ENCODE results near the gene CTTNBP2.

CTTNBP2 gene

DNA sequence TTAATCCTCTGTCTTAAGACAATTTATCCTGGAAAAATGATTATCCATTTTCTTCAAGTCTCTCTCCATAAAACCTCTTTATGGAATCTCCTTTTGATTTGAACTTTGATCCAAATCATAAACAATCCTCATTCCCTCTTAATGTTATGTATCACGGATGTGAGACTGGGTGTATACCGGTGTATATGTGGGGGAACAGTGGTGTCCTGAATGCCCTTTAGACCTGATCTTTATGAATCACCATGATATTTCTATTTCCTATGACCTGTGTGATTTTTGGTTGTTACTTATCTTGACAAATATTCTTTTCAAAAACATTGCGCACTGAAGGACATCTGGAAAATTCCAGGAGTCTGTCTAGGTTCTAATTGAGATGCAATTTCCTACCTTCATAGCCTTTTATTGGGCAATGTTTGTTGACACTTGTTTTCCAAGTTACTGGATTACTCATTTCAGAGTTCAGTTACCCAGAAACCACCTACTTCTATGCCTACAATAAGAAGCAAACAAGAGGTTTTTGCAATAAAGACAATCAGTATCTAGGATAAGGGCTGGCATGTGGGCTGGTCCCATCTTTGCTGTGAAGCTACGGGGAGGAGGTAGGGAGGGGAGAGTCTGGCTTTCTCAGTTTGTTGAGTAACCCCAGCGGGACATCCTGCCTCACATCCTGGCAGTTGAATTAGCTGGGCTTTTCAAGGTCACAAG, 190.4 kb downstream of the CTTNBP2 start:
- FAIRE-seq, result peak; percentile 70

DNA sequence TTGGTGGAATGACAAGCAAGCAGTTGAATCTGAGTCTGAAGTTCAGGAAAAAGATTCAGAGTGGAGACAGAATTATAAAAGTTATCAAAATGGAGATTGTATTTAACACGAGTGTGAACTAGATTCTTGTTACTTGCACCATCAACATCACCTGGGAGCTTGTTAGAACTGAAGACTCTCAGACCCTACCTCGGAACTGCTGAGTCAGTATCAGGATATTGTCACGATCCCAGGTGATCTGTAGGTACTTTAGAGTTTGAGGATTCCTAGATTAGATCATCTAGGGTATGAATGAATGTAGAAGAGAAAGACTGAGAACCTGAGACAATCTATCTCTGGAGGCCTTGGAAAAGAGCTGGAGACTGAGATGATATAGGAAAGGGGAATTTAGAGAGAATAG, 194.1 kb downstream of the CTTNBP2 start:
- FAIRE-seq, result no peak

DNA sequence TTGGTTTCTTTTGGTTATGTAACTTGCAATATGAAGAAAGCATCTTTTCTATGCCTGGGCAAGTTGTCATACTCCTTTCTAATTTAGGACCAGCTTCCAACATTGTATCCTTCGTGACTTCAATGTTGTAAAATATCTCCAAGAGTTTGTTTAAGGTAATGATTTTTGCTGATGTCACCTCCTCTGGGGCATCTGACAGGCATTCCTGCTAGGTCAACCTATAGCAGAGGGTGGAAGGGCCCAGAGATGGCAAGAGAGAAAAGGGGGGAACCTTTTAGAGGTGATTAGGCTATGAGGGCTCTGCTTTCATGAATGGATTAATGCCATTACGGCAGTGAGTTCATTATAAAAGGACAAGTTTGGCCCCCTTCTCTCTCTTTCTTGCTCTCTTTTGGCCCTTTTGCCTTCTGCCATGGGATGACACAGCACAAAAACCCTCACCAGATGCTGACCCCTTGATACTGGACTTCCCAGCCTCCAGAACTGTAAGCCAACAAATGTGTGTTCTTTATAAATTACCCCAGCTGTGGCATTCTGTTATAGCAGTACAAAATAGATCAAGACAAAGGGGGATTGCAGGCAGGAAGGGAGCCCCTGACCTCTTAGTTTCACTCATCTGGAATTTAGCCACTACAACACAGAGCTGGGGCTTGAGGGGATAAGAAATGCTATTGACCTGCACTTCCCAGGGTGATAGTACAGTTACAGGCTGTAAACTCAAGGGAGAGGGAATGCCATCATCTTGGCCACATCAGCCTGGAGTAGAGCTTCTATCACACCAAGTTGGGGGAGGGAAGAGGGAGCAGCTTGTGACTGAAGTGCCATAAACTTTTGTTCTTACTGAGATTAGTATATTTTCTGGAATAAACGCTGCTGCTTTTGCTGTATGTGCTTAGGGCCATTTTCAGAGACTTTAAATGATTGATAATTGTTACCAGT, 197.5 kb downstream of the CTTNBP2 start:
- FAIRE-seq, result no peak

DNA sequence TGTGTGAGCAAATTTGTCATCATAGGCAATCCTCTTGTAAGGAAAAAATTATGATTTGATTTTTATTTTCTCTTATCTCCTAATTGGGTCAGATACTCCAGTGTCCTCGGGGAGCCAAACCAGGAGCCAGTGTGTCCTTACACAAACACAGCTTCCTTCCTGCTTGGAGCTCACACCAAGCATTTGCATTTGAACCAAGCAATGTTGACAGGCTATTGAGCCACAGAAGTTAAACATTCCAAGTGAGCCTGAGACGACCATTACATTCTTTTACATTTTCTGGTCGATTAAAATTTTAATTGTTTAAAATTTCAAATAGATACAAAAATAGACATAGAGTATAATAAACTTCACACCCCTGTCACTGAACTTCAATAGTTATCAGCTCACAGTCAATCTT, 198.6 kb downstream of the CTTNBP2 start:
- FAIRE-seq, result no peak

DNA sequence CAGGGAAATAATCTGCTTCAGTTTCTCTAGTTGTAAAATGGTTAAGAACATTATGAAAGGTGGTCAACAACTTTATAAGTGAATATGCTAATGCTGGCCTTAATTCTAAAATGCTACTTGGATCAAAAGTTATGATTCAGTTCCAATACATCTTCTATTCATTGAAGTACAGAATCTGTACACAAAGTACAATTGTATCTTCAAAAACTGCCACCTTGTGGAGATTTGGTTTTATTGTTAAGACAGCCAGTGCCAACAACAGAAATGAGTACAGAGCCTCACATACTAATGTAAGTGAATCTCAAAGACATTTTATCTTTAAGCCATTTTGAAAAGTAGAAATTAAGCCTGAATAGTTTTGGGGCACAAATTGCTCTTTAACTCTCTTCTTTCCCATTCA, 199.4 kb downstream of the CTTNBP2 start:
- FAIRE-seq, result peak; percentile 21

DNA sequence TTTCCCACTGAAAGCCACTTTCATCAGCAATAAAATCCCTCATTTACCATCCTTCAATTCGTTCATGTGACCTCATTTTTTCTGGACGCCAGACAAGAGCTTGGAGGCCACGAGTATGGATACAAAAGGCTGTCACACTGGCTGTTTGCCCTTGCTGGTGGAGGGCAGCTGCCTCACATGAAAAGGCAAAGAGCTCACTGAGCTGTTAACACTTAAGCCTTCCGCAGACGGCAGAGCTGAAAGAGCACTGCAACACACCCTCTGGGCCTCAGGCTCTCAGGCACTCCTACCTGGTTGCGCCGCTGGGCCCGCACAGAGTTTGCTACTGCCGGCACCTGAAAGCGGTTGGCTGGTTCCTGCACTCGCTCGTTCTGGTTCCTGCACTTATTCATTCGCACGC, 199.9 kb downstream of the CTTNBP2 start:
- FAIRE-seq, result no peak

DNA sequence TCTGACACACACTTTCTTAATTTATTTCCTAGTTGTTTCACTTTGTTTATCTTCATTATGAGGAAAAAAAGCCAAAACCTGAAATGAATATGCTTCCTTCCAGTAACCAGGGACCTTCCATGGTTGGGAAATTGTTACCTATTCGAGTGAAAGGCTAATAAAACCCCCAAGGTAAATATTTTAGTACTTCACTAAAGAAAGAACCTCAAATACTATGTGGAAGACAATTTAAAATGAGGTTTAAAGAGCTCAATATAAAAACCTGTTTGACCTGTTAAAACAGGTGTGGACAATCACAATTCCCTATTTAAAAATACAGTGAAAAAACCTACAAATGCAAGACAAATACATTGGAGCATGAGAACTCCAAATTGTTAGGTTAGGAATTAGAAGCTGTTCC, 200.8 kb downstream of the CTTNBP2 start:
- FAIRE-seq, result no peak

DNA sequence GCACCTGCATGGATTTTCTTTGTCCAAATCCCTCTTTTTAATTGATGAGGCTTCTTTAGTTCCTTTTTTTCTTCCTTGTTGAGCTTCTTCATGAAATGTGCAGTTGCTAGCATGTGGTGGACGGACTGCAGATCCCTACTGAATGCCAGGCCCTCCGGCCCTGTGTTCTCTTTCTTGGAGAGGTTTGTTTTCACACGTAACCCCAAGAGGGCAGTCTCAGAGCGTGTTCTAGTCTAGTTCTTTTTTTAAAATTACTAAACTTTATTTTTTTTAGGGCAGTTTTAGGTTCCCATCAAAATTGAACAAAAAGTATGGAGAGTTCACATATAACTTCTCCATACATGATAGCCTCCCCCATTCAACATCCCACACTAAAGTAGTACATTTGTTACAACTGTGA, 203.4 kb downstream of the CTTNBP2 start:
- no peak for FAIRE-seq

DNA sequence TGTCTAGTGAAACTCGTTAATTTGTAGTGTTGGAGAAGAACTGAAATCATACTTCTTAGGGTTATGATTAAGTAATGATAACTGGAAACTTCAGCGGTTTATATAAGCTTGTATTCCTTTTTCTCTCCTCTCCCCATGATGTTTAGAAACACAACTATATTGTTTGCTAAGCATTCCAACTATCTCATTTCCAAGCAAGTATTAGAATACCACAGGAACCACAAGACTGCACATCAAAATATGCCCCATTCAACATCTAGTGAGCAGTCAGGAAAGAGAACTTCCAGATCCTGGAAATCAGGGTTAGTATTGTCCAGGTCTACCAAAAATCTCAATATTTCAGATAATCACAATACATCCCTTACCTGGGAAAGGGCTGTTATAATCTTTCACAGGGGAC, 205.8 kb downstream of the CTTNBP2 start:
- no peak for FAIRE-seq

DNA sequence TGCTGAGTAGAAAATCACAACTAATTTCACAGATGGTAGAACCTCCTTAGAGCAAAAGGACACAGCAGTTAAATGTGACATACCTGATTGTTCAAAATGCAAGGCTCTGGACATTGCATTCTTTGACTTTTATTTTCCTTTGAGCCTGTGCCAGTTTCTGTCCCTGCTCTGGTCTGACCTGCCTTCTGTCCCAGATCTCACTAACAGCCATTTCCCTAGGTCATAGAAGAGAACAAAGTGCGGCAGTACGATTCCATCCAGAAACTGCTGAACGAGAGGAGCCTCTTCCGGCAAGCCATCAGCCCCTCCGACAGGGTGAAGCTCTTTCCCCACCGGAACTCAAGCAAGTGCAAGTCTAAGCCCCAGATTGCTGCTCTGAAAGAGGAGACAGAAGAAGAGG, 206.6 kb downstream of the CTTNBP2 start:
- FAIRE-seq, result no peak

DNA sequence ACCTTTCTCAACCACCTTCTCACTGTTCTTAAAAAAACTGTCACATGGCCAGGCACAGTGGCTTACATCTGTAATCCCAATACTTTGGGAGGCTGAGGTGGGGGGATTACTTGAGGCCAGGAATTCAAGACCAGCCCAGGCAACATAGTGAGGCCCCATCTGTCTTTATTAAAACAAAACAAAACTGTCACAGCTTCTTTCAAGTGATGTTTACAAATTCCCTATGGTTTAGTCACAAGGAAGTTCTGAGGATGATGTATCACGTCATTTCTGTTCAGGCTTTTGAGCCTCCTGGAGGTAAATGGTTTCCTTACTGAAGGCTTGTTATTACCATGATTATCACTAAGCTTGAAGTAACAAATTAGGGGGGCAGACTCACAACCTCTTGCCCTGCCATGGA, 207.2 kb downstream of the CTTNBP2 start:
- FAIRE-seq, result no peak

DNA sequence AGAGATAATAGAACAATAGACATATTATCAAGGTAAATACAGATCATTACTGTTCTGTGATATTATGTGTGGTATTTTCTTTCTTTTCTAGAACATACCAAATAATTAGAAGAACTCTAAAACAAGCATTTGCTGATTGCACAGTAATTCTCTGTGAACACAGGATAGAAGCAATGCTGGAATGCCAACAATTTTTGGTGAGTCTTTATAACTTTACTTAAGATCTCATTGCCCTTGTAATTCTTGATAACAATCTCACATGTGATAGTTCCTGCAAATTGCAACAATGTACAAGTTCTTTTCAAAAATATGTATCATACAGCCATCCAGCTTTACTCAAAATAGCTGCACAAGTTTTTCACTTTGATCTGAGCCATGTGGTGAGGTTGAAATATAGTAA, 207.9 kb downstream of the CTTNBP2 start:
- FAIRE-seq, result no peak

DNA sequence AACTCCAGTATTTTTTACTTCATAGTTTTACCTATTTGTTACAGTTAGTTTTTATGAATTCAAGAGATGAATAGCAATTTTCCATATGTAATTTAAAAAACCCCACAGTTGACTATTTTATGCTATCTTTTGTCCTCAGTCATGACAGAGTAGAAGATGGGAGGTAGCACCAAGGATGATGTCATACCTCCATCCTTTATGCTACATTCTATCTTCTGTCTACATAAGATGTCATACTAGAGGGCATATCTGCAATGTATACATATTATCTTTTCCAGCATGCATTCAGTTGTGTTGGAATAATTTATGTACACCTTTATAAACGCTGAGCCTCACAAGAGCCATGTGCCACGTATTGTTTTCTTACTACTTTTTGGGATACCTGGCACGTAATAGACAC, 209.2 kb downstream of the CTTNBP2 start:
- FAIRE-seq, result no peak

DNA sequence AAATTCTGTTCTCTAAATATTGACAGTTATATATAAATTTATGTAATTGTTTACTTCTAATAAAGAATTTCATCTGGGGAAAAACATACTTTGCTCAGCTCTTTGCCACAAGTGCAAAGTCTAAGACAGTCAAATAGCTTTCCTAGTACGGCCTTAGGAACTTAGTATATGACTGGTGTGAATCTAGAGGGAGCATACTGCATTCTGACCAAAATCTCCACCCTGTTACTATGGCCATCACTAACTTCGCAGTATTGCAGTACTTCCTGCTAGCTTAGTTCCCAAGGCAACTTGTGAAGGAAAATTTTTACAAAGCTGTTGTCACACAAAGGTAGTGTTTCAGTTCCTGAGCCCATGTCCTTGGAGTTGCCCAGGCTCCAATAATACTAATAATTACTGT, 211.9 kb downstream of the CTTNBP2 start:
- peak; percentile 33 for FAIRE-seq

Data from colon (tissue), 2 donors.